GM21576 (cell line): ENCODE measurements around the gene COLEC11.

Experiments
- ATAC-seq: cut with Tn5 transposase; IDR thresholded peaks from one replicate; pipeline ENCODE4 v1.9.1; 2021; ENCODE audit warnings: mild to moderate bottlenecking, moderate library complexity; ENCODE audit not compliant: unreplicated experiment

COLEC11 gene

DNA sequence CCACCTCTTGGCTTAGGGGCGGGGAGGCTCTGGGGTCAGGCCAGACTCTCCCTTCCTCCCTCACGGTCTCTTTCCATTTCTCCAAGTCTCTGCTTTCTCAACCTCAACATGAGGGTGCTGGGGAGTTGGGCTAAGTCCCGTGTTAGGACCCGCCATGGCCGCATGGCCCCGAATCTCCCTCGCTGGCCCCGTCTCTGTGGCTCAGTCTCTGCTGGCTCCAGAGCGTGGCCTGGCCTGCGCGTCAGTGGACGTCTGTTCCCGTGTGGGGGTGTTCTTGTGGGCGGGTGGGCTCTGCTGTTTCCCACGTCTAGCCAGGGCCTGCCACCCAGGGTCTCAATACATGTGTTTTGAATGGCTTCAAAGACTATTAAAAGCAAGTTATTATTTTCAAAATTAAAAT, 75.5 kb downstream of the COLEC11 start:
- no peak for ATAC-seq

DNA sequence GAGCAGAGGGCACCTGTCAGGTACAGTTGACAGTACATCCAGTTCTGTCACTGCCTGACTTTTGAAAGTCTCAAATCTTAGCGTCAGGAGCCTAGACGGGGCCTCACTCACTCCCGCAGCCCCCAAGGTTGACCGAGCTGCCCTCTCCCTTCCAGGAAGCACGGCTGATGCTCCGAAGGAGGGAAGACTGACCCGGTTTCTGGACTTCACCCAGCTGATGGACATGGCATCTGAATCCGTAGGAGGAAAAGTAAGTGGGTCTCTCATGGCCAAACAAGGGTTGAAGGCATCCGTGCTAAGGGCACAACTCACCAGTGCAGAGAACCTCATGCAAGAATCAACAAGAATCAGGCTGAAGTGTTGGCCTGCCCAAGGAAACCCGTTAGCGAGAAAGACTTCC, 76.0 kb downstream of the COLEC11 start:
- ATAC-seq, result no peak

DNA sequence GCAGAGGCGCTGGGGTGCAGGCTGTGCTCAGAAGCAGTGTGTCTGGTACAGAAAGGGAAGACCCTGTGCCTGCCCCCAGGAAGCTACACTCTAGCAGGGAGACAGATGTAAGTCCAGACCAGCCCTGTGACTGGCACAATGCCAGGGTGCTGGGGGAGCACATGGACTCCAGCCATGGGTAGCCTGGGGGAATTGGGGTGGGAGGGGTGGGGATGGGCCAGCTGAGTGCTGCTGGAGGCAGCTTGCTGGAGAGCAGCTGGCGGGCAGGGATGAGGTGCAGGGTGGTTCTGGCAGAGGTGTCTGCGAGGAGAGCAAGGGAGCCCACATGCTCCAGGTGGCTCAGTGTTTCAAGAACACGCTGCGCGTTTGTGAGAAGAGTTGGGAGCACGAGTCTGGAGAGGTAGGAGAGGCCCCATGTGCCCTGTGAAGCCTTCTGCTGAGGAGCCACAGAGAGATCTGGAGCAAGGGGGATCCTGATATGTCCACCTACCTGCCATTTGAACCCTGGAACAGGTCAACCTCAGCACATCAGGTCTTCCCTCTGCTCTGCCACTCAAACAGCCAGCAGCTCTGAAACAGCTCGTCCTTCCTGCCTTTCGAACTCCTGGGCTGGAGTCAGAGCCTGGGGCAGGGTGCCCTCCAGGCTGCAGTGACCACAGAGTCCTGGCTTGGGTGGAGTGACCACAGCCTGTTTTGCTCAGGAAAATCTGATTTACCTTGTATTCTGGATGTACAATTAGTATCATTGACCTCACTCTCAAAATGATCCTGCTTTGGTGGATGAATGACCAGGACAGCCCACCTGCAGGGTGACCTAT, 78.2 kb downstream of the COLEC11 start:
- ATAC-seq, result no peak

DNA sequence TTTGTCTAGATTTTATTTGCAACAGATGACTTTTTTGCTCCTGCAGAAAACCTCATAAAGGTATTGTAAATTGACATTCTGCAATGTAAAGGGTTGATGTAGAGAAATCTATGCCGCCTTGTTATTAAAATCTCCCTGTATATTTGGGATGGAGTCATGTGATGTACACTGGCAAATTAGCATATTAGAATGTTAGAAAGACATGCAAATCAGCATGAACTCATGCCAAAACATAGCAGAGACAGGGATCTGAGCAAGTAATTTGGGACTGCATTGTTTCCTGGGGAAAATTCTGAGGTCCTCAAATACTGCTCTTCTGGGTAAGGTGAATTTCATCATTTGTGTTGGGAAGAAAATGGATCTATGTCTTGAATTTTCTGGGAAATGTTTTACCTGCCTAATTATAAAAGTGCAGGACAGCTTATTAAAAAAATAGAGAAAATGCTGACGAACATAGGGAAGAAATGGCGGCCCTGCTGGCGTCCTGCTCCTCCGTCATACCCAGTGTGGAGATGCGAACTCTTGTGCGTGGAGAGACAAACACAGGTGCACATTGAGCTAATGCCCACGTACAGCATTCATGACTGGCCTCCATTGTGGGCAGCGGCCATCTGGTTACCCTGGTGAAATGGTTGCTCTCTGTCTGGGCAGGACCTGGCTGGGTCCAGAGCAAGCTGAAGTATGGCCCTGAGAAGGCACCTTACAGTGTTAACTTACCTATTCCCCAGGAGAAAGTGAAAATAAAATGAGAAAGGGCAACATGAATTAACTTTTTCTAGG, 79.3 kb downstream of the COLEC11 start:
- ATAC-seq, result no peak

DNA sequence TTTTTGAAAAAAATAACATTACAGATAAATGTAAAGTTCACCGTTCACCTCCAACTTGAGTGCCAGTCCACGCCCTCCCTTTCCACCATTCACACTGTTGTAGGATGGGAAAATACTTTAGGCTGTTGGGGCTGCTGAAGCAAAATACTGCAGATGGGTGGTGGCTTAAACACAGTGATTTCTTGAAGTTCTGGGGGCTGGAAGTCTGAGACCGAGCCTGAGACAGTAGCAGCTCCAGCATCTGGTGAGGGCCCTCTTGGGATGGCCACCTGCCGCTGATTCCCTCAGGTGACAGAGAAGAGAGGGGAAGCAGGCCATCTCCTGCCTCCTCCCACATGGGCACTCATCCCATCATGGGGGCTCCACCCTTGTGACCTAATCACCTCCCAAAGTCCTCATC, 80.8 kb downstream of the COLEC11 start:
- no peak for ATAC-seq

DNA sequence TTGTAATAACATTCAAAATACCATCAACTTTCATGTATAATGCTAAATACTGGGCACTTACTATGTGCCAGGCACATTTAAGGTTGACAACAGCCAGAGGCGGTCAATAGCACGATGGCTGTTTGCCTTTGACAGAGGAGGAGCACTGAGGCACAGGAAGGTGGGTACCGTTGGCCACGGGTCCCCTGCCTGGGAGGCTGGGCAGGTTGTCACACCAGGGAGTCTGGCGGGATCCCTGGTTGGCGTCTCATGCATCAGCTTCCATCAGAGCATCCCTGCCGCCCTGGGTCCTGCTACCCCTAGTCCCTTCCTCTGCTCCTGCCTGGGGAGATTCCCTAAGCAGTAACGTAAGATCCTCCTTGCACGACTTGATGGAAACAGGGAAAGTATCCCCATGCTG, 82.5 kb downstream of the COLEC11 start:
- no peak for ATAC-seq

DNA sequence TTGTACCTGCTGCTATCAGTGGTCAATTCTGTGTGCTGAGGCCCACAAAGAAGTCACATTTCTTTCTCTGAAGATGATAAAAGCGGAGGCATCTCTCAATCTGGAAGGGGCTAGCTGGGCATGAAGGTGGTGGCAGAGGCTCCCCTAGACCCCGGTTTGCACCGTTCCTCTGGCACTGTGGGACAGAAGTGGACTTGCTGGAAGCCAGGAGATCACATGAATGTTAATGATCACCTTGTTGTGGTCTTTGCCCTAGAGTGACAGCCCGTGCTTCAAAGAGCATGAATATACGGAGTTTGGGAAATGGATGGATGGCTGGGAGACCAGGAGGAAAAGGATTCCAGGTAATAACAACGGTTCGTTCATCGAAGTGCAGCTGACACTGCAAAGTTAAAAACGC, 83.3 kb downstream of the COLEC11 start:
- ATAC-seq, result no peak

DNA sequence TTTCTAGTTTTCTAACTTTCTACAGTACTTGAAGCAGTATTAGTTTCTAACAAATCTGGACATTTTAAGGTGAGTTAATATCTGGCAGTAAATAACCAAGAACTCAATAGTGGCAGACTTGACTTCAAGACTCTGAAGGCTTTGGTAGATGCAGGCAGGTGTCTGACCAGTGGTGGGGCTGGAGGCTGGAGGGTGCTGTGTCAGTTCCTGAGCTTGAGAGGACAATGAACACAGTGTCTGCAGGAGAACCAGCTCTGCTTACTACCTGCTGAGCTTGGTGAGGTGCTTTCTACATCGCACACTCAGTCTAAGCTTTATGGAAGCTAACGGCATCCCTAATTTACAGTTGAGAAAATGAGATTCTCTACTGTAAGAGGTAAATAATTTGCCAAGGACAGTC, 84.3 kb downstream of the COLEC11 start:
- no peak for ATAC-seq

DNA sequence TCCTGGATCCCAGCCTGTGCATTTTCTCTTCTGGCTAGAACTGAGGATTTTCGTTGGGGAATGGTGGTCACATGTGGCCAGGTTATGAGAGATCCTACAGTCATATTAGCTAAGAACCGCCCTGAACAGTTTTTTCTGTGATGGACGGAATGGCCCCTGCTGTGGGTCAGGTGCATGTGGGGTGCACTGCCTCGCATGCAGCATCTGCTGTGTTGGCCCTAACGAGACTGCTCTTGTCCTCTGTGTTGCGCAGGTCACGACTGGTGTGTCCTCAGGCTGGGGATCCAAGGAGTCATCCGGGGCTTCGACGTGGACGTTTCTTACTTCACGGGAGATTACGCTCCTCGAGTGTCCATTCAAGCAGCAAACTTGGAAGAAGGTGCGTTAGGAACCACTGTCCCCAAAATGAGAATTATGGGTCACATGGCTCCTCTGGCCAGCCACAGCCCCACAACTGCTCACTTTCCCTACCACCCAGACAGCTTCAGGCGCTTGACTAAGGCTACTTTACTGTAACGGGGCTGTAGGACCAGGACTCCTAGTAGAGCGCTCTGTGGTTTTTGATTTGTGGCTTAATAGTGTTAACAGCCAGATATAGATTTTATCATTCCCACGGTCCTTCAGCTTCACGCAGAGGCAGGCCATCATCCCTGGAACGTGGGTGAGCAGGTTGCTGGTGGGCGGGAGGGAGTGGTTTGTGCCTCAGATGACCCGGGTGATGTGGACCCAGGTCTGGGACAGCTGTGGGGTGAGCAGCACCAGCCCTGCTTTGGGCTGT, 84.9 kb downstream of the COLEC11 start:
- ATAC-seq, result no peak

DNA sequence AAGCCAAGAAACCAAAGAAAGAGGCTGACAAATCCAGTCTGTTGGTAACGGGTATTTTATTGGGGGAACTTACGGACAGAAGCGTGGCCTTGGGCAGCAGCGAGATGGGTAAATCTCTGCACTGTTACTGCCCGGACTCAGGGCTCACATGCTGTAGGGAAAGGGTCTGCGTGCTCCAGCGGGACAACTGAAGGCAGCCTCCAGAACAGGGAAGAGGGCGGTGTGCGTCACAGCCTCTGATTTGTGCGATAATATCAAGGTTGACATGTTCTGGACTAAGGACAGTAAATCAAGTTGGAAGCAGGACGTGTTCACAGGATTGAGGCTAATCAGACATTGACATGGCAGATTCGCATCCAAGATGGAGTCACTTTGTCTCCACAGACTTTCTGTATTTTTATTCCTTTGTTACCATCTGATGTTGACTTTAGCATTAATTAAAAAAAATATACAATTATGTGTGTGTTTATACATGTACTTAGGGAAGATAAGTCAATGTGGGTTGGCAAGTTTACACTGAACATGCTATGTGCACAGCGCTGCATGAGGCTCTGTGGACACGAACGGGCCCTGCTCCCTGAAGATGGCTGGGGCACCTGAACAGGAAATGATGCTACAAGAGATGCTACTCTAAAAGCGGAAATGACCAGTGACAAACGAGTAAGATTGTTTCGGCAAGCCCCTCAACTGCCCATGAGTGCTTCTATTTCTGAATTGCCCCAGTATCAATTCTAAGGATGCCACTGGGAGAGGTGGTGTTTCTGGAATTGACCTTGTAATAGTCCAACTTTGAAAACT, 85.8 kb downstream of the COLEC11 start:
- ATAC-seq, result no peak

DNA sequence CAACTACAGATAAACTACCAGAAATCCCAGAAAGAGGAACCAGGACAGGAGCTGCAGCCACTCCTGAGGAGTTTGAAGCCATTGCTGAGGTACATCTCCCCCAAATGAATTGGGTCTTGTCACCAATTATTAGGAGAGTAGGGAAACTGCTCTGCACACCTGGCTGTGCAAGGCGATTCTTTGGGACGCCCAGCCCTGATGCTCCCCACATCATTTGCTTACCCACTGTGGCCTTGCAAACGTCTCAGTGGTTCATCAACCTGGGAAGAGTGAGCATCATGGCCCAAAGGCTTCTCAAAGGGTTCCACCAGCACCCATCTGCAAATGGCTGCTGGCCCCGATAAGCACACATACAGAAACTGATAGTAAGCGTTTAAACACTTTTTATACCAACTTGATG, 86.7 kb downstream of the COLEC11 start:
- ATAC-seq, result no peak

DNA sequence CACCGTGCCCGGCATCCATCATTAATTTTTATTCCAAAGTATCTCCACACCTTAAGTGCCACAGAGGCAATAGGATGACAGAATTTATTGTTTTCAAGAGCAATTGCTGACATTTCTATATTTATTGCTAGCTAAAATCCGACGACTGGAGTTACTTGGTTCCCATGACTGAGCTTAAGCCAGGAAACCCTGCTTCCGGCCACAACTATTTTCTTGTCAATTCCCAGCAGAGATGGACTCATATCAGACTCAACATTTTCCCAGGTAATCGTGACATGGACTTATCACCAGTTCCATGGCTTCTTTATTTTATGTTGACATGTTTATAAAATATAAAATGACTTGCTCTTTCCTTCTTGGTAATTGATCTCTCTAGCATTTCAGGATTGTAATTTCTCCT, 87.9 kb downstream of the COLEC11 start:
- no peak for ATAC-seq

DNA sequence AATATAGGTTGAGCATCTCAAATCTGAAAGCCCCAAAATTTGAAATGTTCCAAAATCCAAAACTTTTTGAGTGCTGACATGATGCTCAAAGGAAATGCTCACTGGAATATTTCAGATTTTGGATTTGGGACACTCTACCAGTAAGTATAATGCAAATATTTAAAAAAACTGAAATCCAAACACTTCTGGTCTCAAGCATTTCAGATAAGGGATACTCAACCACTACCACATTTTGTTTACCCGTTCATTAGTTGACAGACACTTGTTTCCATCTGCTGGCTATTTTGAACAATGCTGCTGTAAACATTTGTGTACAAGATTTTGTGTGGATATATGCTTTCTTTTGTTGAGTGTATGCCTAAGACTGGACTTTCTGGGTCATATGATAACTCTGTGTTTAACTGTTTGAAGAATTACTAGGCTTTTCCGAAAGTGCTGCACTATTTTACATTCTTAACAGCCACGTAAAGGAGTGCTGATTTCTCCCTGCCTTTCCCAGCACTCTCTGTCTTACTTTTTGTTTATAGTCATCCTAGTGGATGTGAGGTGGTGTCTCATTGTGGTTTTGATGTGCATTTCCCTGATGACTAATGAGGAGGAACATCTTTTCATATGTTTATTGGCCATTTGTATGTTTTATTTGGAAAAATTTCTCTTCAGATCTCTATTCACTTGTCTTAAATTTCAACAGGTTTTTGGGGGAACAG, 89.0 kb downstream of the COLEC11 start:
- ATAC-seq, result no peak

DNA sequence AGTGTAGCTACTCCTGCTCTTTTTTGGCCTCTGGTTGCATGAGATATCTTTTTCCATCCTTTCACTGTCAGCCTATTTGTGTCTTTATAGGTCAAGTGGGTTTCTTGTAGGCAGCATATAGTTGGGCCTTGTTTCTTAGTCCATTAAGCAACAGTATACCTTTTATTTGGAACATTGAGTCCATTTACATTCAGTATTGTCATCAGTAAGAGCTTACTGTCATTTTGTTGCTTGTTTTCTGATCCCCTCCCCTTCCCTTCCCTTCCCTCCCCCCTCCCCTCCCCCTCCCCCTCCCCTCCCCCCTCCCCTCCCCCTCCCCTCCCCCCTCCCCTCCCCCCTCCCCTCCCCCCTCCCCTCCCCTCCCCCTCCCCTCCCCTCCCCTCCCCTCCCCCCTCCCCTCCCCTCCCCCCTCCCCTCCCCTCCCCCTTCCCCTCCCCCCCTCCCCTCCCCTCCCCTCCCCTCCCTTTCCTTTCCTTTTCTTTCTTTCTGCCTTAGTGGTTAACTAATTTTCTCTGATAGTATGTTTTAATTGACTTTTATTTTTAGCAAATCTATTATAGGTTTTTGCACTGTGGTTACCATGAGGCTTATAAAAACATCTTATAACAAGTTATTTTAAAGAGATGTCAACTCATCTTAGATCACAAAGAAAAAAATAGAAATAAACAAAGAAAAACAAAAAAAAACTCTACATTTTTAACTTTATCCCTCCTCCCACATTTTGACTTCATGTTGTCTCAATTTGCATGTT, 95.3 kb downstream of the COLEC11 start:
- no peak for ATAC-seq

DNA sequence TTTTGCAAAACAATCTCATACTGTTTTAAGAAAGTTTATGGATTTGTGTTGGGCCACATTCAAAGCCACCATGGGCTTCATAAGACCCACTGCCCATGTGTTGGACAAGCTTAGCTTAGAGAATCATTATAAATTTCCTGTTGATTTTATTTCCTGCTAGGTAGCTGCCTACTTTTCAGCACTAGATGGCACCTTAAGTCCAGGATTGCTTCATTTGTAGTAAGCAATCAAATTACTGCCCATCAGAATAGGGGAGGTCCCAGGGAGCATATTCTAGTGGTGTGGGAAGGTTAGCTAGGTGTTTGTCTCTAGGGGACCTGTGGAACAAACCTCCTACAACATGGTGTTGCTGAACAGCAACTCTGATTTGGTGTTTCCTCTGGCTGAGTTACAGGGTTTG, 97.5 kb downstream of the COLEC11 start:
- no peak for ATAC-seq
